Ishikawa (cell line): ENCODE data around the gene FAM217B.

Experiments used
- CEBPB ChIP-seq: IDR thresholded peaks from 2 replicates; pipeline ENCODE4 v1.6.1; 2012
- CREB1 ChIP-seq: IDR thresholded peaks from 2 replicates; pipeline ENCODE4 v1.6.1; 2012; ENCODE audit warnings: low read depth
- EP300 ChIP-seq: IDR thresholded peaks from 2 replicates; pipeline ENCODE4 v1.6.1; 2012; ENCODE audit warnings: borderline replicate concordance
- FOXM1 ChIP-seq: IDR thresholded peaks from 2 replicates; pipeline ENCODE4 v1.6.1; 2012; ENCODE audit warnings: low read depth, borderline replicate concordance
- NFIC ChIP-seq: IDR thresholded peaks from 2 replicates; pipeline ENCODE4 v1.6.1; 2012
- RAD21 ChIP-seq: IDR thresholded peaks from 2 replicates; pipeline ENCODE4 v1.6.1; 2012; ENCODE audit warnings: low read depth
- TAF1 ChIP-seq: IDR thresholded peaks from 2 replicates; pipeline ENCODE4 v1.6.1; 2012; ENCODE audit warnings: low read depth, mild to moderate bottlenecking
- TCF12 ChIP-seq: IDR thresholded peaks from 2 replicates; pipeline ENCODE4 v1.6.1; 2012; ENCODE audit warnings: low read depth
- TEAD4 ChIP-seq: IDR thresholded peaks from 2 replicates; pipeline ENCODE4 v1.6.1; 2012
- YY1 ChIP-seq: IDR thresholded peaks from 2 replicates; pipeline ENCODE4 v1.6.1; 2012; ENCODE audit warnings: low read depth
- TF ChIP-seq, protein P1 (sequence below): IDR thresholded peaks from 2 replicates; pipeline ENCODE4 v1.6.1; 2012; ENCODE audit warnings: low read depth, mild to moderate bottlenecking
- TF ChIP-seq, protein P2 (sequence below): IDR thresholded peaks from 2 replicates; pipeline ENCODE4 v1.6.1; 2012

GRCh38 chr20:59977086-59977485, 36.9 kb downstream of the FAM217B start:
- TF ChIP-seq TEAD4 (no peak), CEBPB (no peak), EP300 (no peak), CREB1 (no peak), TAF1 (no peak), YY1 (no peak), NFIC (no peak), RAD21 (no peak), FOXM1 (no peak), TCF12 (no peak)
- TF ChIP-seq, protein P1, sequence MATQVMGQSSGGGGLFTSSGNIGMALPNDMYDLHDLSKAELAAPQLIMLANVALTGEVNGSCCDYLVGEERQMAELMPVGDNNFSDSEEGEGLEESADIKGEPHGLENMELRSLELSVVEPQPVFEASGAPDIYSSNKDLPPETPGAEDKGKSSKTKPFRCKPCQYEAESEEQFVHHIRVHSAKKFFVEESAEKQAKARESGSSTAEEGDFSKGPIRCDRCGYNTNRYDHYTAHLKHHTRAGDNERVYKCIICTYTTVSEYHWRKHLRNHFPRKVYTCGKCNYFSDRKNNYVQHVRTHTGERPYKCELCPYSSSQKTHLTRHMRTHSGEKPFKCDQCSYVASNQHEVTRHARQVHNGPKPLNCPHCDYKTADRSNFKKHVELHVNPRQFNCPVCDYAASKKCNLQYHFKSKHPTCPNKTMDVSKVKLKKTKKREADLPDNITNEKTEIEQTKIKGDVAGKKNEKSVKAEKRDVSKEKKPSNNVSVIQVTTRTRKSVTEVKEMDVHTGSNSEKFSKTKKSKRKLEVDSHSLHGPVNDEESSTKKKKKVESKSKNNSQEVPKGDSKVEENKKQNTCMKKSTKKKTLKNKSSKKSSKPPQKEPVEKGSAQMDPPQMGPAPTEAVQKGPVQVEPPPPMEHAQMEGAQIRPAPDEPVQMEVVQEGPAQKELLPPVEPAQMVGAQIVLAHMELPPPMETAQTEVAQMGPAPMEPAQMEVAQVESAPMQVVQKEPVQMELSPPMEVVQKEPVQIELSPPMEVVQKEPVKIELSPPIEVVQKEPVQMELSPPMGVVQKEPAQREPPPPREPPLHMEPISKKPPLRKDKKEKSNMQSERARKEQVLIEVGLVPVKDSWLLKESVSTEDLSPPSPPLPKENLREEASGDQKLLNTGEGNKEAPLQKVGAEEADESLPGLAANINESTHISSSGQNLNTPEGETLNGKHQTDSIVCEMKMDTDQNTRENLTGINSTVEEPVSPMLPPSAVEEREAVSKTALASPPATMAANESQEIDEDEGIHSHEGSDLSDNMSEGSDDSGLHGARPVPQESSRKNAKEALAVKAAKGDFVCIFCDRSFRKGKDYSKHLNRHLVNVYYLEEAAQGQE: no peak
- TF ChIP-seq, protein P2, sequence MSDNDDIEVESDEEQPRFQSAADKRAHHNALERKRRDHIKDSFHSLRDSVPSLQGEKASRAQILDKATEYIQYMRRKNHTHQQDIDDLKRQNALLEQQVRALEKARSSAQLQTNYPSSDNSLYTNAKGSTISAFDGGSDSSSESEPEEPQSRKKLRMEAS: no peak
